ENCODE data around the gene TLE1. TPM values are rescaled to one million over a fixed set of nuclear protein-coding genes. Genes with fewer than 3 reads are reported as not detected.
"Not testable (repeated sequence)": the region's sequence is repeated elsewhere in the genome, so short reads cannot be mapped to it uniquely, and the experiment has no call there.

The TLE1 gene
- total and polyA plus RNA-seq, 2 donors (not counting 1 experiment from before 2014, with no cell fraction given) = 33.5 to 80.3 TPM

DNA sequence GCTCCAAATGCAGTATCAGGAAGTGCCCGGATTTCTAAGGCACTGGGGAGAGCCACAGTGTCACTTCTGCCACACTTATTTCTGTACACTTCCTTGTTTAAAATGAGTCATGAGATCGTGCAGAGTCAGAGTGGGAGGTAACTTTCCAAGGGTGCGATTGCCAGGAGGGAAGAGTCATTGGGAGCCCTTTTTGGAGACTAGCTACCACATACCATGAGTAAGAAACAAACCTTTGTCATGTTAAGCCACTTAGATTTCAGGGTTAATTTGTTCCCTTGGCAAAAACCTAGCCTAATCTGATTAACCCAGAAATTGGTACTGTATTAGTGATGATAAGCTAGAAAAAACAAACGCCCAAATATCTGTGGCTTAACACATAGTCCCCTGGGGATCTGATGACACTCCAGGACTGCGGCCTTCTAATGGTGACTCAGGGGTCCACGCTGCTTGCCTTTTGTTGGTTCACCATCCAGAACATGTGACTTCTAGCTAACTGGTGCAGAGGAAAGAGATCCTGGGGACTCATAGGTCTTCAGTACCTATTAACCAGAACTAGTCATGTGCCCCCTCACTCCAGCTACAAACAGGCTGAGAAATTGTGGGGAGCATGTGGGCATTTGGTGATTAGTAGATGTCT, 48.6 kb upstream of the TLE1 start:
- CTCF ChIA-PET = no interaction called here
- H3K9me3 Mint-ChIP-seq (ENCODE audit: insufficient read depth) = peaks cover 3% of the 10 kb centered on the region
- no peak overlapping the region for H3K27ac Mint-ChIP-seq

DNA sequence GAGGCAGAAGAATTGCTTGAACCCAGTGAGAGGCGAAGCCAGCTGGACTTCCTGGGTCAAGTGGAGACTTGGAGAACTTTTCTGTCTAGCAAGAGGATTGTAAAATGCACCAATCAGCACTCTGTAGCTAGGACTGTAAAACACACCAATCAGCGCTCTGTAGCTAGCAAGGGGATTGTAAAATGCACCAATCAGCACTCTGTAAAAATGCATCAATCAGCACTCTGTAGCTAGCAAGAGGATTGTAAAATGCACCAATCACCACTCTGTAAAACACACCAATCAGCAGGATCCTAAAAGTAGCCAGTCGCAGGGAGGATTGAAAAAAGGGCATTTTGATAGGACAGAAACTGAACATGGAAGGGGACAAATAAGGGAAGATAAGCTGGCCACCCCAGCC, 41.2 kb upstream of the TLE1 start:
- ATAC-seq (ENCODE audit: low read depth); H3K36me3 ChIP-seq (replicated peaks in 1 of 2; ENCODE audit: control extremely low read depth in 1 of 2, control insufficient read depth in 1 of 2, extremely low read depth in 1 of 2, insufficient read depth in 2 of 2, low read length in 1 of 2); H2AFZ ChIP-seq (ENCODE audit: insufficient read depth, low read depth, low read length, poor library complexity, severe bottlenecking); H3K27me3 ChIP-seq (replicated peaks in 1 of 4; ENCODE audit: control extremely low read depth in 1 of 4, control insufficient read depth in 3 of 4, insufficient read depth in 4 of 4, low read length in 3 of 4); H3K4me2 ChIP-seq (replicated peaks; ENCODE audit: low read depth, low read length, poor library complexity, severe bottlenecking); DNase-seq; H3K27me3 Mint-ChIP-seq; H3K4me3 Mint-ChIP-seq; H3K27ac ChIP-seq (ENCODE audit: low read length in 2 of 2); H3K9ac ChIP-seq (ENCODE audit: low read length); POLR2A ChIA-PET; H4K20me1 ChIP-seq (ENCODE audit: control insufficient read depth, insufficient read depth, low read length, poor library complexity, severe bottlenecking); H3K79me2 ChIP-seq (ENCODE audit: control insufficient read depth, insufficient read depth, low read length); intact Hi-C loops (cut with micrococcal nuclease); H3K4me3 ChIP-seq (ENCODE audit: control extremely low read depth in 1 of 5, extremely low read depth in 1 of 5, insufficient read depth in 1 of 5, low read depth in 2 of 5, low read length in 4 of 5); H3K9me3 Mint-ChIP-seq (ENCODE audit: insufficient read depth); H3K27ac Mint-ChIP-seq: not testable (repeated sequence)
- peaks cover 22% of the 10 kb centered on the region for H3K4me1 Mint-ChIP-seq
- WGBS (ENCODE audit: insufficient coverage) = 100% methylated on average over 1 of the region's 3 CpGs
- H3K4me1 ChIP-seq (ENCODE audit: control insufficient read depth in 2 of 2, insufficient read depth in 2 of 2, low read length in 2 of 2) = peaks cover 22 to 24% of the 10 kb centered on the region in 2 donors
- peaks cover 0 to 14% (median 0%) of the 10 kb centered on the region in 3 donors for H3K9me3 ChIP-seq (ENCODE audit: control extremely low read depth in 1 of 3, control insufficient read depth in 2 of 3, insufficient read depth in 1 of 3, low read length in 2 of 3)
- CTCF ChIA-PET = interaction anchor here (1.1 kb wide), 1 partner anchor 98 kb away, joined by 3 read pairs; no protein-coding TSS in a partner anchor

More for the DNA sequence above, 48.6 kb upstream of the TLE1 start:
- H2AFZ ChIP-seq (ENCODE audit: insufficient read depth, low read depth, low read length, poor library complexity, severe bottlenecking) = no peak overlapping the region
- H3K9ac ChIP-seq (ENCODE audit: low read length) = no peak overlapping the region
- no peaks in the 10 kb centered on the region for H3K4me1 ChIP-seq (ENCODE audit: control insufficient read depth in 2 of 2, insufficient read depth in 2 of 2, low read length in 2 of 2)
- H3K27me3 ChIP-seq (replicated peaks in 1 of 4; ENCODE audit: control extremely low read depth in 1 of 4, control insufficient read depth in 3 of 4, insufficient read depth in 4 of 4, low read length in 3 of 4) = no peaks in the 10 kb centered on the region
- H4K20me1 ChIP-seq (ENCODE audit: control insufficient read depth, insufficient read depth, low read length, poor library complexity, severe bottlenecking) = no peaks in the 10 kb centered on the region
- TF ChIP-seq EZH2 (IDR thresholded peaks at IDR 0.05; ENCODE audit: borderline replicate concordance, insufficient read depth, low read depth, low read length, poor library complexity, severe bottlenecking) = no peak
- TF ChIP-seq, protein P1, sequence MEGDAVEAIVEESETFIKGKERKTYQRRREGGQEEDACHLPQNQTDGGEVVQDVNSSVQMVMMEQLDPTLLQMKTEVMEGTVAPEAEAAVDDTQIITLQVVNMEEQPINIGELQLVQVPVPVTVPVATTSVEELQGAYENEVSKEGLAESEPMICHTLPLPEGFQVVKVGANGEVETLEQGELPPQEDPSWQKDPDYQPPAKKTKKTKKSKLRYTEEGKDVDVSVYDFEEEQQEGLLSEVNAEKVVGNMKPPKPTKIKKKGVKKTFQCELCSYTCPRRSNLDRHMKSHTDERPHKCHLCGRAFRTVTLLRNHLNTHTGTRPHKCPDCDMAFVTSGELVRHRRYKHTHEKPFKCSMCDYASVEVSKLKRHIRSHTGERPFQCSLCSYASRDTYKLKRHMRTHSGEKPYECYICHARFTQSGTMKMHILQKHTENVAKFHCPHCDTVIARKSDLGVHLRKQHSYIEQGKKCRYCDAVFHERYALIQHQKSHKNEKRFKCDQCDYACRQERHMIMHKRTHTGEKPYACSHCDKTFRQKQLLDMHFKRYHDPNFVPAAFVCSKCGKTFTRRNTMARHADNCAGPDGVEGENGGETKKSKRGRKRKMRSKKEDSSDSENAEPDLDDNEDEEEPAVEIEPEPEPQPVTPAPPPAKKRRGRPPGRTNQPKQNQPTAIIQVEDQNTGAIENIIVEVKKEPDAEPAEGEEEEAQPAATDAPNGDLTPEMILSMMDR (IDR thresholded peaks at IDR 0.05) = no peak
- H3K4me3 ChIP-seq (ENCODE audit: control extremely low read depth in 1 of 5, extremely low read depth in 1 of 5, insufficient read depth in 1 of 5, low read depth in 2 of 5, low read length in 4 of 5) = no peak overlapping the region
- 92% methylated on average over 3 of the region's 6 CpGs for WGBS (ENCODE audit: insufficient coverage)
- peaks cover 0 to 12% (median 3%) of the 10 kb centered on the region in 3 donors for H3K9me3 ChIP-seq (ENCODE audit: control extremely low read depth in 1 of 3, control insufficient read depth in 2 of 3, insufficient read depth in 1 of 3, low read length in 2 of 3)
- H3K27ac ChIP-seq (ENCODE audit: low read length in 2 of 2) = no peak overlapping the region
- POLR2A ChIA-PET = no interaction called here
- H3K27me3 Mint-ChIP-seq = no peaks in the 10 kb centered on the region
- H3K79me2 ChIP-seq (ENCODE audit: control insufficient read depth, insufficient read depth, low read length) = no peaks in the 10 kb centered on the region
- no peak overlapping the region for H3K4me3 Mint-ChIP-seq
- no peak overlapping the region for H3K4me2 ChIP-seq (replicated peaks; ENCODE audit: low read depth, low read length, poor library complexity, severe bottlenecking)
- intact Hi-C loops (cut with micrococcal nuclease) = no loop called here
- peaks cover 3% of the 10 kb centered on the region for H3K4me1 Mint-ChIP-seq
- ATAC-seq (ENCODE audit: low read depth) = no peak
- H3K36me3 ChIP-seq (replicated peaks in 1 of 2; ENCODE audit: control extremely low read depth in 1 of 2, control insufficient read depth in 1 of 2, extremely low read depth in 1 of 2, insufficient read depth in 2 of 2, low read length in 1 of 2) = no peaks in the 10 kb centered on the region
- no peak for DNase-seq
